Naive thymus-derived CD4-positive, alpha-beta T cell (primary cell): Measurements from ENCODE around the gene P3H1. TPM values are rescaled to one million over a fixed set of nuclear protein-coding genes. Genes with fewer than 3 reads are reported as not detected.
A peak's percentile ranks its signal among the peaks of the same experiment; 100 is the strongest.
"Not testable (repeated sequence)": the region's sequence is repeated elsewhere in the genome, so short reads cannot be mapped to it uniquely, and the experiment has no call there.

Source experiments
- ATAC-seq: fragments of 150-1000 bp; cut with Tn5 transposase; 2 replicates; pipeline ENCODE4 v1.10.0; 2021; ENCODE audit warnings: mild to moderate bottlenecking, moderate library complexity
- CTCF ChIA-PET: fragments of 350-600 bp; sonication (Branson Sonifier 250); formaldehyde crosslinking; loops from one replicate; lab custom pipeline; 2021; ENCODE audit warnings: antibody characterized with exemption; lab: Charles Lee
- POLR2A ChIA-PET: fragments of 350-600 bp; sonication (Branson Sonifier 250); formaldehyde crosslinking; loops from one replicate; lab custom pipeline; 2021; ENCODE audit warnings: antibody characterized with exemption, inconsistent platforms; lab: Charles Lee
- DNase-seq, 9 donors: peaks; one replicate each; pipeline versions ENCODE4 v3.0.0 to v3.0.0-alpha.2; 2020 to 2022; ENCODE audit warnings: mixed read lengths in 1 of 9
- H3K27ac ChIP-seq: one replicate; pipeline ENCODE4 v1.7.0; 2013; ENCODE audit warnings: mild to moderate bottlenecking, low read depth, low read length, moderate library complexity
- H3K27me3 ChIP-seq, 2 donors: one replicate each; pipeline ENCODE4 v1.7.0; 2013; ENCODE audit warnings: low read length in 2 of 2, mild to moderate bottlenecking in 2 of 2, moderate library complexity in 2 of 2; ENCODE audit not compliant: control insufficient read depth in 2 of 2, insufficient read depth in 2 of 2
- H3K36me3 ChIP-seq, 3 experiments: 1 replicate in 2 of 3; 2 replicates in 1 of 3; pipeline ENCODE4 v1.7.0; 2013; ENCODE audit warnings: low read length in 3 of 3, mild to moderate bottlenecking in 3 of 3, moderate library complexity in 1 of 3; ENCODE audit not compliant: insufficient read depth in 3 of 3, control insufficient read depth in 2 of 3
- H3K4me1 ChIP-seq, 2 donors: one replicate each; pipeline ENCODE4 v1.7.0; 2013; ENCODE audit warnings: low read length in 2 of 2, mild to moderate bottlenecking in 2 of 2, moderate library complexity in 1 of 2; ENCODE audit not compliant: control insufficient read depth in 2 of 2, insufficient read depth in 2 of 2
- H3K4me3 ChIP-seq: 2 replicates; pipeline ENCODE4 v1.7.0; 2013; ENCODE audit warnings: mild to moderate bottlenecking, low read length
- H3K9me3 ChIP-seq, 3 experiments: 1 replicate in 2 of 3; 2 replicates in 1 of 3; pipeline ENCODE4 v1.7.0; 2013; ENCODE audit warnings: low read length in 3 of 3; ENCODE audit not compliant: control insufficient read depth in 2 of 3
- H3K27ac Mint-ChIP-seq, 9 donors: one replicate each; pipeline ENCODE4 v1.8.0; 2020 to 2022; ENCODE audit warnings: mixed read lengths in 9 of 9, mild to moderate bottlenecking in 8 of 9, moderate library complexity in 5 of 9, inconsistent platforms in 2 of 9
- H3K27me3 Mint-ChIP-seq, 5 donors: one replicate each; pipeline ENCODE4 v1.8.0; 2021 to 2022; ENCODE audit warnings: mixed read lengths in 5 of 5, mild to moderate bottlenecking in 1 of 5
- H3K36me3 Mint-ChIP-seq, 5 donors: one replicate each; pipeline ENCODE4 v1.8.0; 2020 to 2022; ENCODE audit warnings: mixed read lengths in 5 of 5, mild to moderate bottlenecking in 3 of 5, inconsistent platforms in 1 of 5
- H3K4me1 Mint-ChIP-seq, 7 donors: one replicate each; pipeline ENCODE4 v1.8.0; 2020 to 2022; ENCODE audit warnings: mixed read lengths in 7 of 7, mild to moderate bottlenecking in 3 of 7, inconsistent platforms in 1 of 7
- H3K4me3 Mint-ChIP-seq, 10 donors: one replicate each; pipeline ENCODE4 v1.8.0; 2020 to 2022; ENCODE audit warnings: mild to moderate bottlenecking in 10 of 10, mixed read lengths in 10 of 10, moderate library complexity in 6 of 10, inconsistent platforms in 2 of 10
- H3K9me3 Mint-ChIP-seq, 11 donors: one replicate each; pipeline ENCODE4 v1.8.0; 2020 to 2022; ENCODE audit warnings: mixed read lengths in 11 of 11, mild to moderate bottlenecking in 4 of 11, inconsistent platforms in 1 of 11, moderate library complexity in 1 of 11
- intact Hi-C, 2 donors: fragments of 100-400 bp; cut with micrococcal nuclease; formaldehyde crosslinking; loops; one replicate each; pipeline ENCODE4 v1.15.1; 2023
- polyA plus RNA-seq, 2 donors: library from polyadenylated mRNA; unstranded; fragments of 300-500 nt; fragmentation: Illumina TruSeq; gene quantifications; one replicate each; pipeline ENCODE4 v1.2.3, GENCODE V29; 2021
- total RNA-seq, 6 experiments: library from RNA in 5 of 6; stranded (reverse) in 5 of 6; gene quantifications; 1 replicate in 5 of 6; 2 replicates in 1 of 6; pipeline ENCODE4 v1.2.3 and lab custom pipeline; 2021 to 2026

P3H1 gene
- 10 to 100 TPM; 32.5 to 61.8 (median 47.3) TPM for total RNA-seq
- 10 to 100 TPM in 1 of 2 donors, 1 to 10 TPM in 1; 7.7 to 11.8 TPM for polyA plus RNA-seq
- total RNA-seq (lab: John Stamatoyannopoulos, UW): 31.0 reads per million, percentile 60 among the genes with 10 or more reads in this experiment

GRCh38 chr1:42766741-42767509, at the start of gene P3H1, which contains the start of gene C1orf50:
Gene P3H1 (minus strand): TSS chr1:42767028. CDS start chr1:42766971, 57 bp downstream.
Gene C1orf50 (plus strand): TSS chr1:42767249. CDS start chr1:42767312, 63 bp downstream.
- H3K27ac Mint-ChIP-seq: peak within 1 kb of the TSS in 8 of 9 donors; percentile 70 to 96 (median 92)
- intact Hi-C loops: loop anchor here (1.0 to 2.0 kb wide), 15 partner anchors 18 to 1207 kb away; partner anchors contain the start of genes CFAP57 (in 2 of the 2), EBNA1BP2 (in 2 of the 2), FOXJ3 (in 2 of the 2) and PPCS (in 2 of the 2)
- Histone ChIP-seq H3K36me3 (peaks cover 0 to 5% (median 0%) of the 10 kb centered on the region in 3 experiments), H3K9me3 (no peaks in the 10 kb centered on the region), H3K27ac (peak within 1 kb of the TSS; percentile 84), H3K4me1 (peaks cover 25 to 35% of the 10 kb centered on the region in 2 donors), H3K27me3 (no peaks in the 10 kb centered on the region), H3K4me3 (peak within 1 kb of the TSS; percentile 91)
- CTCF ChIA-PET: interaction anchor here (0.6 to 2.4 kb wide), 8 partner anchors 9 to 308 kb away, joined by 3 to 9 read pairs (median 4); no protein-coding TSS in a partner anchor
- DNase-seq (peak; percentile 98 to 100 (median 100)), ATAC-seq (peak; percentile 96)
- peaks cover 0 to 13% (median 0%) of the 10 kb centered on the region in 5 donors for H3K36me3 Mint-ChIP-seq
- H3K9me3 Mint-ChIP-seq: no peaks in the 10 kb centered on the region
- POLR2A ChIA-PET: interaction anchor here (0.6 to 4.5 kb wide), 21 partner anchors 9 to 863 kb away, joined by 3 to 50 read pairs (median 7); partner anchors contain the start of genes CCDC30, ERMAP, PPCS and PPIH
- H3K4me3 Mint-ChIP-seq: peak within 1 kb of the TSS in 1 of 10 donors; percentile 92
- no peaks in the 10 kb centered on the region for H3K27me3 Mint-ChIP-seq
- peaks cover 20 to 50% (median 32%) of the 10 kb centered on the region in 7 donors for H3K4me1 Mint-ChIP-seq

DNA sequence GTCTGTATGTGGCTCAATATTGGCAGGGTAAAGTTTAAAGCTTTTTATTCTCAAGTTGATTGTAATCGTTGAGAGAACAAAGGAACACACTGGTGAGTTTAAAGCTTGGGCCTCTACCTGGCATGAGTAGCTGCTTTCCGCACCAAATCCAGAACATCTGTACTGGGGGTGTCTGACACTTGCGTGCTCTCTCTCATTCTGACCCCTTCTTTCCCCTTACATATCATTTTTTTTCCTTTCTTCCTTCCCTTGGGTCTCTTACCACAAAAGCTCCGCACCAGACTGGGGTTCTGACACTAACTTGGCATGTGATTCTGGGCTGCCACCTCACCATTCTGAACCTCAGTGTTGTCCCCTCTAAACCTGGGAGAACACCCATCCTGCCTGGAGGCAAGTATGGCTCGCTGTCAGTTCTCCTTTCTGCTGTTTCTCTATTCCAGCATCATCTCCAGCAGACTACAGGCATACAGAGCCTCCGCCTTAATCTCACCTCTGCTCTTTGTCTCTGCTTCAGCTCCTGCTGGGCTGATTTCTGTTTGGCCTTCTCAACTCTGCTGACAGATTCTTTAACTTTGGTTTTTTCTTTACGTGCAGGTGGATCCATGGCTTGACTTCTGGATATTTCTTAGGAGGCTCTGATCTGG, 49.2 kb upstream of the P3H1 start:
- Histone ChIP-seq H3K9me3 (no peaks in the 10 kb centered on the region), H3K27ac (peak overlapping the region; percentile 75), H3K36me3 (no peaks in the 10 kb centered on the region), H3K27me3 (no peaks in the 10 kb centered on the region), H3K4me3 (peak overlapping the region; percentile 69), H3K4me1 (peaks cover 6 to 10% of the 10 kb centered on the region in 2 donors)
- peaks cover 0 to 10% (median 0%) of the 10 kb centered on the region in 5 donors for H3K27me3 Mint-ChIP-seq
- peaks cover 19 to 39% (median 29%) of the 10 kb centered on the region in 7 donors for H3K4me1 Mint-ChIP-seq
- intact Hi-C loops: loop anchor here (1.0 to 5.0 kb wide), 9 partner anchors 31 to 1954 kb away; partner anchors contain the start of genes C1orf50 (in 1 of the 2), CCDC30 (in 1 of the 2), CDC20 (in 1 of the 2) and CITED4 (in 1 of the 2)
- H3K4me3 Mint-ChIP-seq: peak overlapping the region; percentile 76 to 90 (median 84)
- ATAC-seq (no peak), DNase-seq (peak in 2 of 9 donors; percentile 2 to 11)
- CTCF ChIA-PET: interaction anchor here (0.6 to 1.2 kb wide), 7 partner anchors 8 to 458 kb away, joined by 3 to 7 read pairs (median 3); no protein-coding TSS in a partner anchor
- POLR2A ChIA-PET: interaction anchor here (0.6 to 3.5 kb wide), 13 partner anchors 9 to 701 kb away, joined by 3 to 50 read pairs (median 4); partner anchors contain the start of genes C1orf50, P3H1, PPIH and YBX1
- H3K27ac Mint-ChIP-seq: peak overlapping the region; percentile 64 to 94 (median 86)
- no peaks in the 10 kb centered on the region for H3K9me3 Mint-ChIP-seq
- peaks cover 0 to 13% (median 8%) of the 10 kb centered on the region in 5 donors for H3K36me3 Mint-ChIP-seq

GRCh38 chr1:42814815-42815214, 48.0 kb upstream of the P3H1 start:
- intact Hi-C loops: loop anchor here (5.0 kb wide), 3 partner anchors 107 to 1953 kb away; partner anchors contain the start of genes CDC20 (in 1 of the 2) and CITED4 (in 1 of the 2)
- H3K27ac ChIP-seq, CTCF ChIA-PET, H3K4me3 ChIP-seq, H3K9me3 ChIP-seq, H3K9me3 Mint-ChIP-seq, ATAC-seq, H3K27me3 Mint-ChIP-seq, H3K27ac Mint-ChIP-seq, H3K36me3 ChIP-seq, H3K27me3 ChIP-seq, DNase-seq: not testable (repeated sequence)
- H3K4me1 Mint-ChIP-seq: peaks cover 20 to 33% (median 25%) of the 10 kb centered on the region in 7 donors
- POLR2A ChIA-PET: interaction anchor here (1.3 to 3.5 kb wide), 2 partner anchors 47 to 150 kb away, joined by 4 to 50 read pairs; partner anchors contain the start of genes C1orf50 and P3H1
- peaks cover 0 to 18% (median 8%) of the 10 kb centered on the region in 5 donors for H3K36me3 Mint-ChIP-seq
- H3K4me1 ChIP-seq: peaks cover 6 to 10% of the 10 kb centered on the region in 2 donors
- H3K4me3 Mint-ChIP-seq: peak overlapping the region in 1 of 10 donors; percentile 53

DNA sequence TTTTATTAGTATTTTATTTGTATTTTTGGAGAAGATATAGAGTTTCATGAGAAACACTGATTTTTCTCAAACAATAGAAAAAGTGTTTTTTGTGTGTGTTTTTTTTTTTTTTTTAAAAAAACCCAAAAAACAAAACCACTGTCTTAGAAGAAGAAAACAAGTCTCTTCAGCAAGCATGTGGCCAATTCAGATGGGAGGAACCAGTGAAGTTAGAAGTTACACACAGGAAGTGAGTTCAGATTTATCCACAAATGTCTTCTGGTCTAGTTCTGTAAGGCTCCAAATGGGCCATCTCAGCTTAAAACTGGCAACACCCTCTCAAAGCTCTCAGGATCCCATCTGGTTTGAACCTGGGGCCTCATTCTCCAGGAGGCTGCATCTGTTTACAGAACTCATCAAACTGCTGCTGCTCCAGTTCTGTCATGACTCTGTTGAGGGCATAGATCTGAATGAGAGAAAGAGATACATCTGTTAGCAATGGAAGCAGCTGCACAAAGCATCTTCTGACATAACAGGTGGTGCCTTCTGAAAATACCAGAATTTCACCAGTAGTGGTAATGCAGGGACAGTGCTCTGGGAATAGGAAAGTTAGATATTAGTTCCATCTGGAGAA, 40.3 kb upstream of the P3H1 start:
- Histone ChIP-seq H3K27me3 (no peaks in the 10 kb centered on the region), H3K9me3 (no peaks in the 10 kb centered on the region), H3K4me1 (peaks cover 0 to 4% of the 10 kb centered on the region in 2 donors), H3K27ac (no peak overlapping the region), H3K4me3 (no peak overlapping the region), H3K36me3 (peaks cover 0 to 7% (median 0%) of the 10 kb centered on the region in 3 experiments)
- intact Hi-C loops: no loop called here
- peaks cover 0 to 5% (median 0%) of the 10 kb centered on the region in 11 donors for H3K9me3 Mint-ChIP-seq
- DNase-seq (no peak), ATAC-seq (no peak)
- H3K36me3 Mint-ChIP-seq: peaks cover 4 to 31% (median 16%) of the 10 kb centered on the region in 5 donors
- H3K27ac Mint-ChIP-seq: peak overlapping the region in 6 of 9 donors; percentile 45 to 84 (median 66)
- peaks cover 0 to under 1% (median 0%) of the 10 kb centered on the region in 5 donors for H3K27me3 Mint-ChIP-seq
- CTCF ChIA-PET: interaction anchor here (0.7 kb wide), 1 partner anchor 9 kb away, joined by 3 read pairs; no protein-coding TSS in a partner anchor
- peaks cover 5 to 19% (median 13%) of the 10 kb centered on the region in 7 donors for H3K4me1 Mint-ChIP-seq
- POLR2A ChIA-PET: interaction anchor here (1.3 kb wide), 1 partner anchor 9 kb away, joined by 4 read pairs; no protein-coding TSS in a partner anchor
- no peak overlapping the region for H3K4me3 Mint-ChIP-seq

GRCh38 chr1:42806593-42806992, 39.8 kb upstream of the P3H1 start:
- ChIA-PET CTCF (interaction anchor here (0.7 kb wide), 1 partner anchor 10 kb away, joined by 3 read pairs; no protein-coding TSS in a partner anchor), POLR2A (interaction anchor here (1.3 kb wide), 1 partner anchor 10 kb away, joined by 4 read pairs; no protein-coding TSS in a partner anchor)
- H3K27me3 Mint-ChIP-seq: peaks cover 0 to 3% (median 0%) of the 10 kb centered on the region in 5 donors
- Histone ChIP-seq H3K27me3 (no peaks in the 10 kb centered on the region), H3K27ac (no peak overlapping the region), H3K4me1 (peaks cover 0 to 4% of the 10 kb centered on the region in 2 donors), H3K36me3 (peaks cover 0 to 7% (median 0%) of the 10 kb centered on the region in 3 experiments), H3K4me3 (no peak overlapping the region), H3K9me3 (no peaks in the 10 kb centered on the region)
- peaks cover 4 to 33% (median 14%) of the 10 kb centered on the region in 5 donors for H3K36me3 Mint-ChIP-seq
- H3K4me1 Mint-ChIP-seq: peaks cover 5 to 17% (median 13%) of the 10 kb centered on the region in 7 donors
- H3K27ac Mint-ChIP-seq: peak overlapping the region in 4 of 9 donors; percentile 9 to 75 (median 58)
- intact Hi-C loops: no loop called here
- DNase-seq: no peak
- no peak for ATAC-seq
- H3K4me3 Mint-ChIP-seq: no peak overlapping the region
- H3K9me3 Mint-ChIP-seq: peaks cover 0 to 5% (median 0%) of the 10 kb centered on the region in 11 donors
